GM21619 (cell line): ENCODE results near the gene GRIK3.

Source experiments
- ATAC-seq: cut with Tn5 transposase; IDR thresholded peaks from one replicate; pipeline ENCODE4 v1.9.1; 2021; ENCODE audit not compliant: unreplicated experiment

GRIK3 gene

DNA sequence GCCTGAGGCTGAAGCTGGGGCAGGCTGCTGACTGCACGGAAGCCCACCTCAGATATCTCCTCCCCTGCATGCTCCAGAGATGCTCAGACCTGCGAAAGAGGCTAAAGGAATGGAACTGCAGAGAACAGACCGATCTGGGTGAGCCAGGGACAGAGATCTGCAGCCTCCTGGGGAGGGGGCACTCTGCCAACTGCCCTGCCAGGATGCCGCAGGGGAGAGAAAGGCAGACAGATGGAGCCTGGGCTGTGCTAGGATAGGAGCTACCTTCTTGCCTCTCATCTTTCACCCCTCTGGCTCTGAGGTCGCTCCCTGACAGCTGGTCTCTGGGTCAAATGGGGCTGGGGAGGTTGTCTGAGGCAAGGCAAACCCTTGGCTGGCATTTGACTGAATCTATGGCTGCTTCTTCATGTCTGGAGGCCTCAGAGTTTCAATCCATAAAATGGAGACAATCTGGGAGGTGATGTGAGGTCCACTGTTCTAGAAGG is 238.2 kb downstream of the GRIK3 start:
- no peak for ATAC-seq

DNA sequence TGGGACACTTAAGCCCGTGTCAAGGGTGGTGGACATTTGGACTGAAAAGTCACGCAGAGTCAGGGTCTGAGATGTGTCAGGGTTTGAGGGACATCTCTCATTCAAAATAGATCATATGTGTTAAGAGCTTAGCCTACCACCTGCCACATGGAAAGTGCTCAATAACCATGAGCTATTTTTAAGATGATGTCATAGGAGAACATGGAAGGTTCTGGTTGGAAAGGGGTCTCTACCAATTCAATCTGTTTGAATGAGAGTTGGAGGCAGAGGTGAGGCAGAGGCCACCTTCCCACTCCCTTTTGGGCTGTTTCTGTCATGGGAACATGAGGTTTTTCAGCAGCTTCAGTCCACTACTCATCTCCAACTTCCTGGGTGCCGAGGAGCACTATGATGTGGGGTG is 239.9 kb downstream of the GRIK3 start:
- ATAC-seq = no peak

DNA sequence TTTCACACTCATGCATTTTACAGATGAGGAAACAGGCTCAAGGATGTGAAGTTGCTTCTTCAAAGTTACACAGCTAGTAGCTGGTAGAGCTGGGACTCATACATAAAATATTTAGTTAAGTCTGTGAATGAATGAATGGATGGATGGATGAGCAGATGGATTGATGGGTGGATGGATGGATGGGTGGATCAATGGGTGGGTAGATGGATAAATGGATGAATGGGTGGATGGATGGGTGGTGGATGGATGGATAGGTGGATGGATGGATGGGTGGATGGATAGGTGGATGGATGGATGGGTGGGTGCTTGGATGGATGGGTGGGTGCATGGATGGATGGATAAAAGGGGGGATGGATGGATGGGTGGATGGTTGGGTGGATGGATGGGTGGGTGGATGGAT is 240.9 kb downstream of the GRIK3 start:
- ATAC-seq = no peak

DNA sequence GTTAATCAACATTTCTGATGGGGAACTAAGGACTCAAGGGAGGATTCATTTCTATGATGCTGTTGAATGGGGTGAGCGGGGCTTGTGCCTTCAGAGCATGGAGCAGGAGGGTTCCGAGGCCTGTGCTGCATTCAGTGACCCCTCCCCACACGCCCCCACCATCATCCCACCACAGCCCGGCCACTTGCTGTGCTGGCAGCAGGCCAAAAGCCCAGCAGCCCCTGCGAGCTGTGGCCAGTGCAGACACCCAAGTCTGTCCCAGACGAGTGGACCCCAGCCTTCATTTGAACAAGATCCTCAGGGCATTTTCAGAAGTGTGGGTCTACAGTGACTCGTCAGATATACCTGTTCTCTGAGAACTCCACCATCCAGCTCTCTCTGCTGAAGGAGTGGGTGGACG is 242.0 kb downstream of the GRIK3 start:
- ATAC-seq = no peak

DNA sequence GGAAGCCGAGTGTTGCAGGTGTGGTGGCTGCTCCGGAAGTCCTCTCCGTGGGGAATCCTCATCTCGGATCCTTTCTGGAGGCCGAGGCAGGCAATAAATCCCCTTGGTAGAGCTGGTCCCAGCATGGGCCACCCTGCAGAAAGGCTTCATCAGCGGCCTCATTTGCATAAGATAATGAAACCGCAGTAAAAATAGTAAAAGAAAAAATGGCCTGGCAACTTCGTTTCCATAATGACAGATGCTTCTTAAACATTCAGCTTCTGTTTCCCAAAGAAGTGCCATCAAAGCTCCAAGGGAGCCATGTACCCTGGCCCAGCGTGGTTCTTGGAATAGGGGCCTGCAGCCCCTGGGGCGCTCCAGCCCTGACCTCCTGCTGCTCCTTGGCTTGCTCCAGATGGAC is 244.1 kb downstream of the GRIK3 start:
- no peak for ATAC-seq

DNA sequence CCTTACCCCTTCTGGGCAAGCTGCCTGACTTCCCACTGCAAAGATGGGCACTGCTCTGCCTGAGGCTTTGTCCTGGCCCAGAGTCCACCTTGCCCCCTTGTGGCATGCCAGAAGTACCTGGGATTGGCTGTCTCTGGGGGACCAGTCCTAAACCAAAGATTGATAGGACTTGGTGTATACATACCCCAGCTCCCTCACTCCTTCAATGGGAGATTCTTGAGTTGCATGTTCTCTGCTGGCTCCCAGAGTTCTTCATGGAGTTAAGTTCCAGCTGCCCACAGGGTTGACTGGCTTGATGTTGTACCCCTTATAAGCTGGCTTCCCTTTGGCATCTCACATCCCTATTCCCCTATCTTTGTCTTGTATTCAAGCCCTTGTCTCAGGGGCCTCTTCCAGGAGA is 244.8 kb downstream of the GRIK3 start:
- ATAC-seq = no peak

DNA sequence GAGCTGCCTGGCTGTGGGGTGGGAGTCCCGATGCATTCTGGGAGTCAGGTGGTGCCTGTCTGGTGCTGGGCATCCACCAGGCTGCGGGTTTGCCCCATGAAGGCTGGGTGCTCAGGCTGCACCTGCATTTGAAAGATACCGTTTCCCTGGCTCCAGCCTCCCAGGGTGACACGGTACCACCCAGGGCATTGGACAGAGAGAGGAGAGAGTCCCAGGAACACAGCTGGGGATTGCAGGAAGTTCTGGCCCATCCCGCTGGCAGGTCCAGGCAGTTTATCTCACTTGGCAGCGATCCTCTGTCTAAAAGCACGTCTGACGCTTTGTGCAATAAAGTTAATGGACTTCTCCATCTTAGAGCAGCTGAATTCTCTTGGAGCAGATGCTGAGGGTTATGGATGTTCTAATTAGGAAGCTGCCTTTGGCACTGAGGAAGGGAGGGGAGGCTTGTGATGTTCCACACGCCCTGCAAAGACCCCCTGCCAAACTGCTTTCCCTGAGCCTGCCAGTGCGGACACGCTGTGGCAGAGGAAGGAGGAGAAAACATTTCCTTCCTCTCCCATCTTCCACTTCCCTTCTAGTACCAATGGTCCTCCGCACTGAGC is 246.9 kb downstream of the GRIK3 start:
- no peak for ATAC-seq

DNA sequence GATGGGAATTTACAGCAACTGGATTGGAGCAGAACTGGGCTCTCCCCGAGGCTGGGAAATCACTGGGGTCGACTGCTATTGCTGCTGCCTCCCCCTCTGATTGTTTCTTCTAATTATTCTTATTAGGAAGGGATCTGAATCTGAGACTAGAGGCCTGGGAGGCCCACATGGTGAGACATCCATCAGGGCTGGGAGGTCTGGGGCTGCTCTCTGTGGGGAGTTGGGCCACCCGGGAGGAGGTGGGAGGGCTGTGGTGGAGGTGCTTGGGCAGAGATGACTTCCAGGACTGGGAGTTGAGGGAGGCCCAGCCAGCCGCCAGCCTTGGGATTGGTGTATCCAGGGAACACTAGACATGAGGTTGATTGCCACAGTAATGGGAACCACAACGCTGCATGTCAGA is 247.9 kb downstream of the GRIK3 start:
- no peak for ATAC-seq

DNA sequence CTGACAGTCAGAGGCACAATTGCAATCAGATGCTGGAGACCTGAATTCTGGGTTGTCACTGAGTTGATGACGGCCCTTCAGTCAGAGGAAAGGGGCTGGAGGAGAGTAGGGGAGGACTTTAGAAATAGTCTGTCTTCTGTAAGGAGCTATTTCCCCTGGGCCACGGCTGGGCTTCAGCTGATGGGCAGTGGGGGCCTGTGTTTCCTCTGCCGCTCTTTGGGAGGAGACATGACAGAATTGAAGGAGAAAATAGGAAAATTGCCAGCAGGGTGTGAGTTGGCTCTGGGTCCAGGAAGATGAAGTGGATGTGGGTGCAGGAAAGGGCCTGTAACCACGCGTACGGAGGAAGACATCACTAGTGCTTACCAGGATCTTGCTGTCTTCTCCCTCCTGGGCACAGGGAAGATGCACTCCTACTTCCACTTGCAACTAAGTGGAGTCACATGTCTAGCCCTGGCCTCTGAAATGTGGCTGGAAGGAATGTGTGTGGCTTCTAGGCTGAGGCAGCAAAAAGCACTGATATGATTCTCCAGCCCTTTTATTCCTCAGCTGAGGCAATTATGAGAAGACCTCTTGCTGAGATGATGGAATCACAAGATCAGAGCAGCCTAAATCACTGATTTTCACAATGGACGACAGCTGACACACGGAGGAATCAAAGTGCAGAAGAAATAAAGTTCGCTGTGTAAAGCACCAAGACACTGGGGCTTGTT is 250.0 kb downstream of the GRIK3 start:
- ATAC-seq = no peak

DNA sequence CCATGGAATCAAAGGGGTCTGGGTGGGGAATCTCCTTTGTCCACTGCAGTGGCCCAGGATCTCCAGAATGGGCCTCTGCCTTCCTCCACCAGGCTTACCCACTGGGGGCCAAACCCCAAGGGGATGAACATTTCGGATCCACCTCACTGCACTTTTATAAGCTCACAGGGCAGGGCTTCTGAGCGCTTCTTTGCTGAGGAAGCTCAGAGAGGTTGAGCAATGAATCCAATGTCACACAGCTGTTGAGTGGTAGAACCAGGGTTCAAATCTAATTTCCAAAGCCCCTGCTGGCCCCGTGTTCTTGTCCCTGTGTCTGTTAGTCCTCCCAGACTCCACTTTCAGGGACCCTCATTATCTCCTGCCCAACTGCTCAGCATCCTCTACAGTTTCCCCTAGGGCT is 250.8 kb downstream of the GRIK3 start:
- no peak for ATAC-seq

DNA sequence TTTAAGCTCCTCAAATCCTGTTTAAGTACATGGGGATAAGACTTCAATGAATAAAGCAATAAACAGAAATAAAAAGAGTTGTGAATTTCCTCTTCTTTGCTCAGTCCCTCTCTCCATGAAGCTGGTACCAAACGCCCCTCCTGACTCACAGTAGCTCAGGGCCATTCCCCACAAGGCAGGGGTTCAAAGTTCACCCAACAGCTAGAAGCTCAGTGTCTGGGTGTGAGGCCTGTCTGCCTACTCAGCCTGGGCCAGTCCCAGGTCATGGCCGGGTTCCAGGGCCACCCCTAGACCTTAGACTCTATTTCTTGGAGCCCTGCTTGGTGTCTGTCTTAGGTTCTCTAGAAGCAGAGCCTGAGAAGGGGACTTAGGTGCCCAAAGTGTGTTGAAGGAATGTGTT is 251.5 kb downstream of the GRIK3 start:
- no peak for ATAC-seq

DNA sequence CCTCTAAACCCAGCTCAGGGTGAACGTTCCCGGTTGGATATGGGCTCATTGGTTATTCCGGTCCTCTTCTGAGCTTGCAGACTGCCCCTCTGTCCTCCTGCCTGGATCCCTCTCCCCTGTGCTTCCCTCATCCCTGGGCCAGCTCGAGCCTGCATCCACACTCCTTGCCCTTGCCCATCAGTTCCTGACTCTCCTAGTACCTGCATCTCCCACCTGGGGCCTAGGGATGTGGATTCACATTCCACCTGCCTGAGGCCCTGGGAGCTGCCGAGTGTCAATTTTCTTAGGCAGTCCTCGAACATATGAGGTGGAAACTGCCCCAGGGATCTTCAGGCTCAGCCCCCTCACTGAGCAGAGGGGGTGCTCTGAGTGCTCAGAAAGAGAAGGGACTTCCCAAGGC is 252.2 kb downstream of the GRIK3 start:
- ATAC-seq = no peak

DNA sequence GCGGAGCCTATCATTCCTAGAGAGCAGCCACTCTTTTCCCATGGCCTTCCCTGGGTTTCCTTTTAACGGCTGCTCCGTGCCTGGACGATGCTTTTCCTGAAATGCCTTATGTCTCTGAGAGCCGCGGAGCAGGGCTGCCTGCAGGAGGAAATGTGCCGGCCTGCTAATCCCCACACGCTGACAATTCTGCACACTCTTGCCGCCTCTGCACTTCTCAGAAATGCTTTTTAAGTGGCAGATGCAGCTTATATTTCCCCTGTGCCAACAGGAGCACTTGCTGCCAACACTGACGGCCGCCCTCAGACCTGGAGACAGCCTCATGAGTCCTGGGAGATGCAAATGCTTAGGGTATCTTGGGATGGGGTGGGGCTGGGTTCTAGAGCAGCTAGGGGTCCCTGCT is 253.2 kb downstream of the GRIK3 start:
- ATAC-seq = no peak

DNA sequence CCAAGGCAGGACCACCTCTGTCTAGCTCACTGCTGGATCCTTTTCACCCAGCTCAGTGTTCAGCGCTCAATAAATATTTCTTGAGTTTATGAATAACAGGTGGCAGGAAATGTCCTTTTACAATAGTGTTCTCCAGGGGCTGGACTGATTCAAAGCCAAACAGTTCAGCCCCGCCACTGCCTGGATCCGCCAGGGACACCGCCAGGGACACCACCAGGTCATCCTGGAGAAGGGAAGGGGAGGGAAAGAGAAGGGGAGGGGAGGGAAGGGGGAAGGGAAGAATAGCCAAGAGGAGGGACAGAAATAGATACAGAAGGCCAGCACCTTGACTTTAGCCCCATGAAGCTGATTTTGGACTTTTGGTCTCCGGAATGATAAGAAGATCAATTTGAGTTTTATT is 255.6 kb downstream of the GRIK3 start:
- no peak for ATAC-seq

DNA sequence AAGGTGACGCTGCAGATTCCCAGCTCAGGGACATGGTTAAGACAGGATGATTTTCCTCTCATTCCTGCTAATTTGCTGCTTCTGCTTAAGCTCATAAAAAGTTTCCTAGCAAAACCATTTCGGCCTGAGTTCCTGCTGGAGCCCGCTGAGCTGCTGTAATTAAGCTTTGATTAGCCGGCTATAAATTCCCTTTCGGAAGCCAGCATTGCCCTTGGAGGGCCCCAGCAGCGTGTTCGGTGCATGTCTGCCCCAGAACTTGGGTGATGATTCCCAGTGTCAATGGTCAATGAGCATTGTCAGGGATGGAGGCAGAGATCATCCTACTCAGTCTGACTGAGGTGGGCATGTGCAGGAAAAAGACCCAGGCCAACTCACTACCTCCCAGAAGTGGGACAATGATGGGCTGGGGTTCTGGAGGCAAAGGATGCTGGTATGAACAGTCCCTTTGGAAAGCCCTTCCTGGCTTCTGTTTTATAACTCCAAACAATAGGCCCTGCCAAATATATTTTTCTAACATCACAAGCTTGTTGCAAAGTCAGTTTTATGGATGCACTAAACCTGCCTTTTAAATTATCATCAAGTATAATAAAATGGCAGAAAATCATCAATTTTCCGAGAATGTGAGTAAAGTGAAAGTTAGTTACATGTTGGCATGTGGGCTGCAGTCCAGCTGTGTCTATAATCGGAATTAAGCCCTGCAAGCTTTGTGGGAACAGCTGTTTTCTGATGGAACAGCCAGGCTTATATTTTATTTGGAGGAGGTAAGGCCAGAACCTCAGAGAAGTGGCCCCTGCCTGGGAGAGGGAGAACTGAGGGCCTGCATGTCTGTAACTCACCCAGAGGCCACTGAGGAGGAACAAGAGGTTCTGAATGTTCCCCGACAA is 257.1 kb downstream of the GRIK3 start:
- no peak for ATAC-seq

DNA sequence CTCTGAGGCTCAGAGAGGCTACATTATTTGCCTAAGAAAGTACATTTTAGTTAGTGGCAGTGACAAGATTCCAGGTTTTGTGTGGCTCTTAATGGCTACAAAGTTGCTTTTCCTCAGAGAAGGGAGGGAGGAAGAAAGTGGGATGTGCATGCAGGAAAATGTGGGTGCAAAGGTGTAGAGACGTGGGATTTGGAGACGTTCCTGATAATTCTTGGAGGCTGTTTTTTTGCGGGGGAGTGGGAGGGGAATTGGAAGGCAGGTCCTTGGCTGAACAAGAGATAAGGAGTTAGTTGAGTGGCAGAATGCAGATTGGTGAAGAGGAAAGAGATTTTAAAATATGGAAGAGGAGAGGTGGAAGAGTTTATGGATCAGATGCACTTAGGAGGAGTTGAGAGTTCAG is 258.1 kb downstream of the GRIK3 start:
- no peak for ATAC-seq

DNA sequence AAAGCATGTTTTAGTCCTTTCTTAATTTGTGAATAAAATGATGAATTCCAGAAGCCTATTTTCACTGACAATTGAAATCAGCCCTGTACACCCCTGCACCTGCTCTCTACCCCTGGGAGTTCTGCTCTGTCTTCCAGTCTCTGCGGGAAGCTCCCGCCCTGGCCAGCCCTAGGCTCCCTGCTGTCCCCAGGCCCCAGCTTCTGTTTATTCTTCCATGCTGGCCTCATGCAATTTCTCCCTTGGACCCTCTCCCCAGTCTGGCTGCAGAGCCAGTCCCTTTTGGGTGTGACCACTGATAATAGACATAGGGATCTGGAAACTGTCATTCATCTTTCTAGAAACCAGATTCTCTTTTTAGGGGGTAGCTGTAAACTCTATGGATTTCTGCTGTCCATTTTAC is 258.6 kb downstream of the GRIK3 start:
- no peak for ATAC-seq

DNA sequence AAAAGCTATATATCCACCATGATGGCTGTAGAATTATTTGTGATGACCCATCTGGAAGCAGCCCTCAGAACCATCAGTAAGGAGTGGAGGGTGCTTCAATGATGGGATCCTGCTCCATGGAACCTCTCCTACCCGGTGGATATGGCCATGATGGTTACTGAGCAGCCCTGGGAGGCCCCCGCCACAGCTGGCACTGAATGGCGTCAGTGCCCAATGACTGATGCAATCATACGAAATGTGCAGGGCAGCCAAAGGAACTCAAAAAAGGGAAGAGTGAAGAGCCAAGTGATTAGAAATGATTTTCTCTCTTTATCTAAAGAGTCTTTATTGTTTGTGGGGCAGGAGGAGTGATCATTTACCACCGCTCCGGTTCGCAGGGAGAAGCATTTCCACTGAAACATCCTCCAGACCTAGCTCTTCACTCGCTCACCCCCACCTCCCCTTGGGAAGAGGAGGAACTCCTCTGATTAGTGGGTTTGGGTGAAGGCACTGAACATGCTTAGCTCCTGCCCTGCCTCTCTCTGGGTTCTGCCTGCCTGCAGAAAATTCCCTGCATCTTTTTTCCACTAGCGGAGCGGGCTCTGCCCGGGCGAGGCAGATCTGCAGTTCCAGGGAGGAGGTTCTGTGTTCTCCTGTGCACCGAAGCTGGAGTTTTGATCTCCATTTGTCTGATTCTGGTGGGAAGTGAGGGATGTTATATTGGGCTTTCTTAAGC is 260.3 kb downstream of the GRIK3 start:
- ATAC-seq = no peak

DNA sequence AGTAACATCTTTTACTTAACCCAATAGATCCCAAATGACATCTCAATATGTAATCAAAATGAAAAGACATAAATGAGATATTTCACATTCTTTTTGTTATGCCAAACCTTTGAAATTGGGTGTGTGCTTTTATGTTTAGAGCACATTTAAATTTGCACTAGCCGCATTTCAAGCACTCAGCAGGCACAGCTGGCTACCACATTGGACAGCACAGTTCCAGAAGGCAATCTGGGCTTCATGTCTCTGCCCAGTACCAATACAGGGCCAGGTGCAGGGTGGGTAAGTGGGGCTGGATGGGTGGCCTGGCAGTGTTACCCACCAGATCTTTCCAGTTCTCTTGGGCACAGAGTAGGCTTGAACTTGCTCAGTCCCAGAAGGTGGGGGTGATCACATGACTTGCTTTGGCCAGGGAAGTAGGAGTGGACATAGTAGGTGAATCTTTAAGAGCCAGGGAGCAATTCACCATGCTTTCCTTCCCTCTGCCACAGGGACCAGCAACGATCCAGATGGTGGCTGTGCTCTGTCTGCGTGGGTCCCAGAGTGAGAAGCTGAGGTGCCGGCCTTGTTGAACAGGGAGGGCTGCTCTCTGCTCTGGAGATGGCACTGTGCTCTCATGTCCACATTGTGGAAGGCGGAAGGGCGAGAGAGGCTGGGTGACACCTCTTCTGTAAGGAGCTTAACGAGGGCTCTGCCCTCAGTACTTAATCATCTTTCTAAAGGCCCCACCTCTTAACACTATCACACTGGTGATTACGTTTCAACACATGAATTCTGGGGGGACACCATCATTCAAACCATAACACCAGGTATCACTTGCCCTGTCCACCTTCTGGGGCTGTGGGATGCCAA is 261.4 kb downstream of the GRIK3 start:
- ATAC-seq = no peak

DNA sequence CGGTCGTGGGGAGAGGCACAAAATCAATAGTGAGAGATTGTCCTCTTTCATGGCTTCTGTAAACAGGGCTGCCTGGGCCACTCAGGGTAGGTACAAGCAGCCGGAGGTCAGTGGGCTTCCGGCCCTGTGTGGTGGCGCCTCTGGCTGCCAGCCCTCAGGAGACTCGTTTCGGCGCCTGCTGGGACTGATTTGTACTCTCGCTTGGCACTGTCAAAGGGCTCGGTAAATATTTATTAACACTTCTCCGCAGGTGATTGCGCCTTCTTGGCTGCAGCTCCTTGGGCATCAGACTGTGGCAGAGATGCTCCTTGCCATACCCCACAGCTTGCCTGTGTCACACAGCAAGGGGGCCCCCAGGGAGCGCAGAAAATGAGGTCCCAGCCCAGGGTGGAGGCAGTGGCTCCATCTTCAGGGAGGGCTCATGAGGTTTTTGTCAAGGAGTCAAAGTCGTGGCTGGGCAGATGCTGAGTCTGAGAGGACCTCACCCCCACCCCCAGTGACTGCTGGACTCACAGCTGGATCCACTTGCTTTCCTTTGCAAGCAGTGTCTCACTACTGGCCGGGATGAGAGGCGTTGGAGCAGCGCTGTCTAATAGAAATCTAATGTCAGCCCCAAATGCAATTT is 262.5 kb downstream of the GRIK3 start:
- ATAC-seq = no peak
